ENCODE results near the gene CA4. TPM values are rescaled to one million over a fixed set of nuclear protein-coding genes. Genes with fewer than 3 reads are reported as not detected.

The CA4 gene
- total RNA-seq, 1 donor from 2014 or later = 13.4 TPM

GRCh38 chr17:60146206-60146605 is 3.6 kb upstream of the CA4 start:
- intact Hi-C loops (cut with DNase I) = no loop called here
- ATAC-seq = no peak
- DNase-seq (ENCODE audit: missing footprints) = no peak

GRCh38 chr17:60147553-60148223 is 2.1 kb upstream of the CA4 start:
- intact Hi-C loops (cut with DNase I) = no loop called here
- peak; percentile 80 for DNase-seq (ENCODE audit: missing footprints)
- ATAC-seq = no peak

GRCh38 chr17:60148373-60148772 is 1.4 kb upstream of the CA4 start:
- DNase-seq (ENCODE audit: missing footprints) = no peak
- intact Hi-C loops (cut with DNase I) = no loop called here
- no peak for ATAC-seq

- intact Hi-C loops (cut with DNase I) = no loop called here
- ATAC-seq = no peak
Observed at GRCh38 chr17:60151355-60151754, 1.6 kb downstream of the CA4 start.

GRCh38 chr17:60153606-60154390 is 4.0 kb downstream of the CA4 start:
- no peak for ATAC-seq
- intact Hi-C loops (cut with DNase I) = no loop called here
- no peak for DNase-seq (ENCODE audit: missing footprints)

More at GRCh38 chr17:60151355-60151754, 1.6 kb downstream of the CA4 start:
- no peak for DNase-seq (ENCODE audit: missing footprints)

- intact Hi-C loops (cut with DNase I) = no loop called here
- no peak for DNase-seq (ENCODE audit: missing footprints)
- peak; percentile 43 for ATAC-seq
Observed at GRCh38 chr17:60154616-60155426, 5.0 kb downstream of the CA4 start.

- intact Hi-C loops (cut with DNase I) = no loop called here
- ATAC-seq = no peak
Observed at GRCh38 chr17:60155427-60155814, 5.6 kb downstream of the CA4 start.

GRCh38 chr17:60155815-60156214 is 6.0 kb downstream of the CA4 start:
- intact Hi-C loops (cut with DNase I) = no loop called here

More at GRCh38 chr17:60155427-60155814, 5.6 kb downstream of the CA4 start:
- no peak for DNase-seq (ENCODE audit: missing footprints)

GRCh38 chr17:60156746-60157145 is 7.0 kb downstream of the CA4 start:
- no peak for ATAC-seq
- no peak for DNase-seq (ENCODE audit: missing footprints)
- intact Hi-C loops (cut with DNase I) = no loop called here

More at GRCh38 chr17:60155815-60156214, 6.0 kb downstream of the CA4 start:
- DNase-seq (ENCODE audit: missing footprints) = no peak
- ATAC-seq = no peak

- ATAC-seq (no peak), DNase-seq (ENCODE audit: missing footprints) (no peak)
- intact Hi-C loops (cut with DNase I) = no loop called here
Observed at GRCh38 chr17:60157487-60158040, 7.8 kb downstream of the CA4 start.

- intact Hi-C loops (cut with DNase I) = no loop called here
Observed at GRCh38 chr17:60158751-60159478, 9.1 kb downstream of the CA4 start.

GRCh38 chr17:60159479-60159866 is 9.7 kb downstream of the CA4 start:
- no peak for DNase-seq (ENCODE audit: missing footprints)
- intact Hi-C loops (cut with DNase I) = no loop called here

More at GRCh38 chr17:60158751-60159478, 9.1 kb downstream of the CA4 start:
- no peak for DNase-seq (ENCODE audit: missing footprints)
- no peak for ATAC-seq

GRCh38 chr17:60160829-60161501 is 11.2 kb downstream of the CA4 start:
- intact Hi-C loops (cut with DNase I) = no loop called here
- no peak for DNase-seq (ENCODE audit: missing footprints)
- ATAC-seq = no peak

More at GRCh38 chr17:60159479-60159866, 9.7 kb downstream of the CA4 start:
- ATAC-seq = no peak

GRCh38 chr17:60161598-60162330 is 12.0 kb downstream of the CA4 start:
- intact Hi-C loops (cut with DNase I) = no loop called here
- no peak for DNase-seq (ENCODE audit: missing footprints)
- no peak for ATAC-seq

- DNase-seq (ENCODE audit: missing footprints) (no peak), ATAC-seq (no peak)
- intact Hi-C loops (cut with DNase I) = no loop called here
Observed at GRCh38 chr17:60163108-60163784, 13.5 kb downstream of the CA4 start.

- intact Hi-C loops (cut with DNase I) = no loop called here
- ATAC-seq = no peak
- no peak for DNase-seq (ENCODE audit: missing footprints)
Observed at GRCh38 chr17:60164164-60164563, 14.4 kb downstream of the CA4 start.

GRCh38 chr17:60164697-60165096 is 14.9 kb downstream of the CA4 start:
- ATAC-seq = no peak

More at GRCh38 chr17:60164697-60165096, 14.9 kb downstream of the CA4 start:
- intact Hi-C loops (cut with DNase I) = no loop called here
- no peak for DNase-seq (ENCODE audit: missing footprints)
